NCI-H146 treated with DMSO at 0.1 percent for 48 hours (cell line): ENCODE measurements around the gene RIN3.
"Not testable (repeated sequence)": the region's sequence is repeated elsewhere in the genome, so short reads cannot be mapped to it uniquely, and the experiment has no call there.

Experiments
- DNase-seq: peaks from one replicate; lab custom pipeline; 2025; ENCODE audit not compliant: unreplicated experiment; lab: John Stamatoyannopoulos, UW

RIN3 gene

DNA sequence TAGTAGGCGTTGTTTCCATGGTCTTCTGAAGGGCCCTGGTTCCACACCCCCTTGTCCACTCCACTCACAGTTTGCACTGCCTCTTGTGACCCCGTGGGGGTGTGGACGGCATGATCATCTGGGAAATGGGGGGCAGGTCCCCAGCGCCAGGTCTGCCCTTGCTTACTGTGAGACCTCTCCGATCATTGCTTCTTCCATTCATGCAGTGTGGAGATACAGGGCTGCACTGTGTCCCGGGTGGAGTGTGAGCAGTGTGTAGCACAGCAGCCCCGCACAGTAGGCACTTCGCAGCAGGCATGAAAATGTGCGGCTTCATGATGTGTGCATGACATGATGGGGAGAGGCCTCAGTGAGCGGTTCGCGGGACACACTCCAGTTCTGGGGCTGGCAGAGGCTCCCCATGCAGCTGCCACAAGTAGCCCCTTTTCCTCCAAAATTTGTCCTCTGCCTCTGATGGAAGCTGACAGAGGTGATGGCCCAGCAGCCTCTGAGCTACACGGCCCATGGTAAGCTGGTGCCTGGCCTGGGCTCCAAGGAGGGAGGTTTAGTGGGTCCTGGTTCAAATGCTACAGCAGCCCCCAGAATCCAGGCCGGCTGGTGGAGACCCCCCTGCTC lies 15.0 kb downstream of the RIN3 start:
- DNase-seq: no peak

- DNase-seq: no peak
Measured at GRCh38 chr14:92529903-92530302, 16.3 kb downstream of the RIN3 start.

GRCh38 chr14:92531106-92531873 lies 17.7 kb downstream of the RIN3 start:
- DNase-seq: no peak

- DNase-seq: no peak
Measured at GRCh38 chr14:92532490-92533163, 19.0 kb downstream of the RIN3 start.

DNA sequence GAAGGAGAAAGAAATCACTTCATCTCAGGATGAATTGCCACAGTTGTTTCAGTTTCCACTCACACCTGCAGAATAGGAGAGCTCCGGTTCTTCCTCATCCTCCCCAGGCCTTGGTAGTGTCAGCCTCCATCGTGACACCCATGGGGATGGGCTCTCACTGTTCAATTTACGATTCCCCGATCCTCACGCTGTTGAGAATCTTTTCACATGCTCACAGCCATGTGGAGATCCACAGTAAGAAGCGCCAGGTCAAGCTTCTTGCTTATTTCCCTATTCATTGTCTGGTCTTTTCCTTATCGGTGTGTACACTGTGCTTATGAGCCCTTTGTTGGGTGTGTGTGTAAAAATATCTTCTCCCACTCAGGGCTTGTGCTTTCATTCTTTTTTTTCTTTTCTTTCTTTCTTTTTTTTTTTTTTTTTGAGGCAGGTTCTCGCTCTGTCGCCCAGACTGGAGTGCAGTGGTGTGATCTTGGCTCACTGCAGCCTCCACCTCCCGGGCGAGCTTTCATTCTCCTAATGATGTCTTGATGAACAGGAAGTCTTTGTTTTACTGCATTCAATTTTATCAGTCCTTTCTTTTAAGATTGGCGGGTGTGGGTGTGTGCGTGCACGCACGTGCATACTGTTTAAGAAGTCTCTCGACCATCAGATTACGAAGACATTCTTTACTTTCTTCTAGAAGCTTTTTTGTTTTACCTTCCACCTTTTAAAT lies 21.5 kb downstream of the RIN3 start:
- DNase-seq: no peak

DNA sequence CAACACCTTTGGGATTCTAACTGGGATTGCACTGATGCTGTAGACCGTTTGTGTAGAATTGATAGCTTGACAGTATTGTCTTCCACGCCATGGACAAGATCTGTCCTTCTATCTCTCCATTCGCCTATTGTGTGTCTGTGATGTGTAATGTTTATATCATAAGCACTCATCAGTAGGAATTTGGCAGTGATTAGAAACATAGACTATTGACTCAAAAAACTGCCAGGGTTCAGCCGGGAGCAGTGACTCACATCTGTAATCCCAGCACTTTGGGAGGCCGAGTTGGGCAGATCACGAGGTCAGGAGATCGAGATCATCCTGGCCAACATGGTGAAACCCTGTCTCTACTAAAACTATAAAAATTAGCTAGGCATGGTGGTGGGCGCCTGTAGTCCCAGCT lies 22.6 kb downstream of the RIN3 start:
- not testable (repeated sequence) for DNase-seq

- no peak for DNase-seq
Measured at GRCh38 chr14:92538412-92538985, 24.9 kb downstream of the RIN3 start.

DNA sequence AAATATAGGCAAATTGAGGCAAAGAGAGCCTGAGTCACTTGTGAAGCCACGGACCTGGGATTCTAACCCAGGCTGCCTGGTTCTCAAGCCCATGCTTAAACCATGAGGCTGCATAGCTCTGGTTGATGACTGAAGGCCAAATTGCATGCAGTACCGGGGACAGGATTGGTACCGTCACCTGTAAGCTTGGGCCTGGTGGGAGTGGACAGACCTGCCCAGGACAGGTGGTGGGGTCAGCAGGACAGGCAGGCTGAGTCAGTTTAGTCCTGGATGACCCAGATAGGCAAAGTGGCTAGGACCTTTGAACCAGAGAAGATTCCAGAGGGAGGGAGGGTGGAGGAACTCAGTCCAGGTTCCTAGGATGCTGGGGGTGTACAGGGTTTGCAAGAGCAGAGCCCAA lies 25.8 kb downstream of the RIN3 start:
- DNase-seq: no peak

DNA sequence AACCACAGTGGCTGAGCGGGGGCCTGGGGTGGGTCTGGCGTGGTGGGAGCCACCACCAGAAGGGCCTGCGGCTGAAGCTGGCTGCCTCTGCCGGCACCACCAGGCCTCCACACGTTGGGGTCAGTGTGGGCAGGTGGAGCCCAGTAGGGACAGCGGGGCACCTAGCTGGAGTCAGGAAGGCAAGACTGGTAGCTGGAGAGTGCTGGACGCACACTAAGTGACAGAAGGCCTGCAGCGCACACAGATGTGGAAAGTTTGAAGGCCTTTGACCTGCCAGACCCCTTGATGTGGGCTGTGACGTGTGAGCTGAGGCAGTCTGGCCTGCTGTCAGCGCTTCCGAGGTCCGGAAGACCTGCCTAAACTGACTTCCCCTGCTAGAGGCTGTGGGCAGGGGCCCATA lies 26.3 kb downstream of the RIN3 start:
- DNase-seq: no peak

DNA sequence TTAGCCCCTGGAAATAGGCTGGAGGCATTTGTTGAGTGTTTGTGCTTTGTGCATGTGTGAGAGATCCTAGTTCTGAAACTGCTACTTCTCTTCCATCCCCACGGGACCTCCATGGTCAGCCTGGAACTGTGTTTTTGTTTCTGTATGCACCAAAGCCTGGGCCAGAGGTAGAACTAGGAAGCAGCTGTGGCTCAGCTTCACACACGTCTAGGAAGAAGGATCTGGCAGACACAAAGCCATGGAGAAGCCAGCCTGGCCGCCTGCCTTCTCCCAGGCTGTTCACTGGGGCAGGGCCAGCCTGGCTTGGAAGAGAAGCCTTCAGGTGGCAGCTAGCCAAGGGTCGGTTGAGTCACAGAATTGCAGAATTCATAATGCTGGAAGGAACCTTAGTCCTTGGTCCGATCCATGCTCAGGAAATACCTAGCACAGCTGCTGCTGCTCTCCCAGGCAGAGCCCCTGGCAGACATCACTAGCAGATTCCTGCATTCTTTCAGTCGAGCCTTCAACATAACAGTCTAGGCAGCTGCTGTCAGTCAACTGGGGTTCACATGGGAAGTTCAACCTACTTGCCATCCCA lies 27.0 kb downstream of the RIN3 start:
- no peak for DNase-seq

DNA sequence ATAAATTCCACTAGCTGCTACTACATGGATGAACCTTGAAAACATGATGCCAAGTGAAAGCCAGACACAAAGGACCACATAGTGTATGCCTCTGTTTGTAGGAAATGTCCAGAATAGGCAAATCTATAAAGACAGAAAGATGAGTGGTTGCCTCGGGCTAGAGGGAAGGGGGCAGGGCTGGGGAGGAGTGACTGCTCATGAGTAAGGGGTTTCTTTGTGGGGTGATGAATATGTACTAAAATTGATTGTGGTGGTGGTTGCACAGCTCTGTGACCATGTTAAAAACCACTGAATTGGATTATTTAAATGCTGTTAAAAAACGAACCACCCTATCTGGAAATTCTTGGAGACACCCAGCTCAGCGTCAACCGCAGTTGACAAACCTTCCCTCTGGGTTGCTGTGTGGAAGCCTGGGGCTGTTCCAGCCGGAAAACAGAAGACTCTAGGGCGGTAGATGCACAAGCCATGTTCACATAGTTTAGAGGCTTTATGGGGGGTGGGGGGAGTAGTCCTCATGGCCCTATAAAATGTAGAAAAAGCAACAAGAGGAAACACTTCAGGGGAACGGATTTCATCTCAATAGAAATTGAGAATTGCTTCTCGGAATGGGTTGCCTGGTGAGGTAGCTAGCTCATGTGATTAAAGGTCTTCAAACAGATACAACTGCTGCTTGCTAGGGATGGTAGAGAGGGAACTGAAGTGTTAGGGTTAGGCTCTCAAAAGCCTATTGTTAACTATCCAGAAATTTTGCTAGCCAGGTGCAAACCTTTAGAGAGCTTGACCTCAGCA lies 29.4 kb downstream of the RIN3 start:
- no peak for DNase-seq

- DNase-seq: no peak
Measured at GRCh38 chr14:92544051-92544720, 30.6 kb downstream of the RIN3 start.

GRCh38 chr14:92546347-92547053 lies 32.9 kb downstream of the RIN3 start:
- no peak for DNase-seq

- DNase-seq: no peak
Measured at GRCh38 chr14:92549105-92549858, 35.7 kb downstream of the RIN3 start.

DNA sequence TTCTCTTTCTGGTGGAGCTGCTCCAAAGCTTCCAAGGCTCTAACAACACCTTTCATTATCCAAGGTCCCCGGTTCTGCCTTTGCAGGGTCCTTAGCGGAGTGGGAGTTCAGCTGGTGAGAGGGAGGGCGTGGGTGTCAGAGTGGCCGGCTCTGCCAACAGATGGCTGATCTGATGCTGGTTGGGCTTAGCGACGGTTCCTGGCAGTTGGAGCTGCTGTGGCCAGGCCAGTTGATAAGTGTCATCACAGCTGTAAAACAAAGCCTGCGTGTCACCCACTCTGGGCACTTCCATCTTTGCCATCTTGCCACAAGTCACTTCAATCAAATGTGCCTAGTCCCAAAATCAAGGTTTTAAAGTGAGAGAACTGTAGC lies 36.3 kb downstream of the RIN3 start:
- no peak for DNase-seq

DNA sequence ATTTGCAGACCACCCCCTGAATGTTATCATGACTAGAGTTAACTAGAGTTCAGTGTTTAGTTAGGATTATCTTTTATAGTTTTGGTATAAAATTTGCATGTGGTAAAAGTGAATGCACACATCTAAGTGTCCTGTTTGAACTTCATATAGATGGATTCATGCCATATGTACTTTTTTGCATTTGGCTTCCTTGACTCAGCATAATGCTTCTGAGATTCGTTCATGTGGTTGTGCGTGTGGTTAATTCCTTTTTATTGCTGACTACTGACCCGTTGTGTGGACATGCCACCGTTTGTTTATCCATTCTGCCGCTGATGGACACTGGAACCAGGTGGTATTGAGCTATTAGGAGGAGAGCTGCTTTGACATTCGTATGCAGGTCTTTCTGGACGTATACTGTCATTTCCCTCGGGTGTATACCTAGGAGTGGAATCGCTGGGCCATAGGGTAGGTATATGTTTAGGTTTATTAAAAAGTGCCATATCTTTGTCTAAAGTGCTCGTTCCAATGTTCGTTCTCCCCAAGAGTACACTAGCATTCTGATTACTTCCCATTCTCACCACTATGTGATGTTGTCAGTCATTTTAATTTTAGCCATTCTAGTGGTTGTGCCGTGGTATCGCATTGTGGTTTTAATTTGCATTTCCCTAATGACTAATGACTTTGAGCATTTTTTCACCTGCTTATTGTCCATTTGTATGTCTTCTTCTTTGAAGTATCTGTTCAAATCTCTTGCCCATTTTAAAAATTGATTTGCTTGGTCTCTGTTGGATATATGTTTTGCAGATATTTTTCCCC lies 37.7 kb downstream of the RIN3 start:
- DNase-seq: no peak

DNA sequence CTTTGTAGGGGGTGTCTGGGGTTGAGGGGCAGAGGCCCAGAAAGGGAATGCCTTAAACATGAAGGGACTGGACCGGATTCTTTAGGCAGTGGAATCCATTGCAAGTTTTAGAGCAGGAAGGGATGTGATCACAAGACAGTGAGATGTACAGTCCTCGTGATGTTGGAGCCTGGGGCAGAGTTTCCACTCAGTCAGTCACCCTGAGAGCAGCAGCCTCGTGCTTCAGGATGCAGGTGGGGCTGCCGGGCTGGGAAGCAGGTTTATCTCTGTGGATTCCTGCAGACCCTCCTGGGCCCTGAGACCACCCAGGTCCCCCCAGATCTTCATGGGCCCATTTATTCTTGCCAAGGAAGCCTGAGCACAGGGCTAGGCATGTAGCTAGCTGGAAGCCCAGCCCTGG lies 38.5 kb downstream of the RIN3 start:
- DNase-seq: no peak

DNA sequence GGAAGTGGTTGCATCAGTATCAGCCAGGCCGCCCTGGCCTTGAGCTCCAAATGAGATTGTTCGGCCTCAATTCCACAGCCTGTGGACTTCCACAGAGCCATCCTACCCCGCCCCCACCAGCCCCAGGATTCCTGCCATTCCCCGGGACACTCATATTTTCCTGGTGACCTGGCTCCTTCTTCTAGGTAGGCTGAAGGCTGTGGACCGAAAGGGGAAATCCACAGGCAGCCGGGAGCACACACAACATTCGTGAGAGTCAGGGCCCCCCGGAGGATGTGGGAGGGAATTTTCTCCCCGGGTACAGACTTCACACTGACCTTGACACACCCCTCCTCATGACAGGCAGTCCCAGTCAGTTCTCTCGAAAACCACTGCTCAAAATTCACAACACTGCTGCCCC lies 39.9 kb downstream of the RIN3 start:
- no peak for DNase-seq
